Measurements from ENCODE around the gene ABHD12B.

DNA sequence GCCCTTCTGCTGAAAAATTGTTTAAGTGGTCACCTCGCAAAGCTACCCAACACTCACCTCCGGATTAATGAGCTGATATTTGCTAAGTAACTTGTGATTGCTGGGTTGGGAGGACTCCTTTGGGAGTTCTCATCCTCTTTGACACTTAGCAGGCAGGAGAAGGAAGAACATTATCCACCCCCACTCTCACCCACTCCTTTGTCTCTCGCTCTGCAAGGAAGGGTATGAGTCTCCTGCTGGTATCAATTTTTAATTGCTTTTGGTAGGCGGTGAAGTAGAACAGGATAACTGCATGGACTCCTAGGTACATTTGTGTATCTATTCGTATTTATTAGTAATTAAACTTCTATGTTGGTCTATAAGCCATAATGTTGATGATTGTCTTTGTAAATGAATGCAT is 6.9 kb upstream of the ABHD12B start:
- TF ChIP-seq ZNF563 (CRISPR knock-in tag; IDR thresholded peaks at IDR 0.05) (no peak), ZKSCAN1 (IDR thresholded peaks at IDR 0.05; ENCODE audit: low read length) (no peak), ZSCAN29 (CRISPR knock-in tag; conservative IDR thresholded peaks at IDR 0.05) (no peak), HNRNPK (IDR thresholded peaks at IDR 0.05; ENCODE audit: low read depth, low read length, poor library complexity, severe bottlenecking) (no peak), NFATC3 (CRISPR knock-in tag; IDR thresholded peaks at IDR 0.05) (no peak), ZBTB1 (CRISPR knock-in tag; IDR thresholded peaks at IDR 0.05; ENCODE audit: borderline replicate concordance) (no peak), ZNF24 (IDR thresholded peaks at IDR 0.05) (no peak), ZSCAN31 (CRISPR knock-in tag; IDR thresholded peaks at IDR 0.05; ENCODE audit: low read depth) (no peak), SIN3B (IDR thresholded peaks at IDR 0.05; ENCODE audit: low read length) (no peak)
- TF ChIP-seq, protein P1, sequence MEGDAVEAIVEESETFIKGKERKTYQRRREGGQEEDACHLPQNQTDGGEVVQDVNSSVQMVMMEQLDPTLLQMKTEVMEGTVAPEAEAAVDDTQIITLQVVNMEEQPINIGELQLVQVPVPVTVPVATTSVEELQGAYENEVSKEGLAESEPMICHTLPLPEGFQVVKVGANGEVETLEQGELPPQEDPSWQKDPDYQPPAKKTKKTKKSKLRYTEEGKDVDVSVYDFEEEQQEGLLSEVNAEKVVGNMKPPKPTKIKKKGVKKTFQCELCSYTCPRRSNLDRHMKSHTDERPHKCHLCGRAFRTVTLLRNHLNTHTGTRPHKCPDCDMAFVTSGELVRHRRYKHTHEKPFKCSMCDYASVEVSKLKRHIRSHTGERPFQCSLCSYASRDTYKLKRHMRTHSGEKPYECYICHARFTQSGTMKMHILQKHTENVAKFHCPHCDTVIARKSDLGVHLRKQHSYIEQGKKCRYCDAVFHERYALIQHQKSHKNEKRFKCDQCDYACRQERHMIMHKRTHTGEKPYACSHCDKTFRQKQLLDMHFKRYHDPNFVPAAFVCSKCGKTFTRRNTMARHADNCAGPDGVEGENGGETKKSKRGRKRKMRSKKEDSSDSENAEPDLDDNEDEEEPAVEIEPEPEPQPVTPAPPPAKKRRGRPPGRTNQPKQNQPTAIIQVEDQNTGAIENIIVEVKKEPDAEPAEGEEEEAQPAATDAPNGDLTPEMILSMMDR (CRISPR knock-in tag; IDR thresholded peaks at IDR 0.05) = no peak
